Endothelial cell of umbilical vein (primary cell): Measurements from ENCODE around the gene ADAMTSL5. TPM values are rescaled to one million over a fixed set of nuclear protein-coding genes. Genes with fewer than 3 reads are reported as not detected.

ENCODE experiments used
- BruUV-seq: library from RNA; stranded (reverse); fragments of 400-500 nt; replicated peaks from 2 replicates; lab custom pipeline; 2021; lab: Mats Ljungman, UMichigan
- CTCF ChIA-PET: fragments of 300-600, 350-600 bp; sonication (Branson Sonifier 250); formaldehyde crosslinking; loops from one replicate; lab custom pipeline; 2021; ENCODE audit warnings: antibody characterized with exemption, inconsistent platforms; lab: Charles Lee
- POLR2A ChIA-PET: fragments of 300-600, 350-600 bp; sonication (Branson Sonifier 250); formaldehyde crosslinking; loops from one replicate; lab custom pipeline; 2021; ENCODE audit warnings: antibody characterized with exemption, inconsistent platforms; lab: Charles Lee
- DNase-seq: peaks from one replicate; pipeline ENCODE4 v3.0.0-alpha.2; 2011; ENCODE audit warnings: low read depth, low spot score
- FAIRE-seq: peaks from 2 replicates; lab custom pipeline; 2011; peaks lifted over from hg19 to GRCh38; lab: Jason Lieb, UNC
- H2AFZ ChIP-seq: 2 replicates; pipeline ENCODE4 v1.6.0; 2012; ENCODE audit warnings: low read depth, low read length, control low read depth, inconsistent platforms
- H3K27ac ChIP-seq: 2 replicates; pipeline ENCODE4 v1.5.1; 2011; ENCODE audit warnings: low read depth, mild to moderate bottlenecking, control low read depth, low read length, moderate library complexity; ENCODE audit not compliant: insufficient read depth
- H3K27me3 ChIP-seq, 2 experiments: 2 replicates each; pipeline versions ENCODE4 v1.6.0 to v1.6.1; 2011; ENCODE audit warnings: low read length in 2 of 2, mixed read lengths in 1 of 2; ENCODE audit not compliant: control insufficient read depth in 2 of 2, insufficient read depth in 2 of 2
- H3K36me3 ChIP-seq, 2 experiments: 2 replicates in 1 of 2; 3 replicates in 1 of 2; pipeline ENCODE4 v1.5.1; 2011; ENCODE audit warnings: low read length in 2 of 2, mild to moderate bottlenecking in 1 of 2, moderate library complexity in 1 of 2; ENCODE audit not compliant: control insufficient read depth in 2 of 2, insufficient read depth in 2 of 2; ENCODE audit errors: extremely low read depth in 1 of 2
- H3K4me1 ChIP-seq: 3 replicates; pipeline ENCODE4 v1.5.1; 2011; ENCODE audit warnings: mild to moderate bottlenecking, low read length; ENCODE audit not compliant: control insufficient read depth, insufficient read depth; ENCODE audit errors: extremely low read depth
- H3K4me2 ChIP-seq: 2 replicates; pipeline ENCODE4 v1.6.1; 2011; ENCODE audit warnings: low read length, control low read depth, mixed read lengths; ENCODE audit not compliant: insufficient read depth
- H3K4me3 ChIP-seq, 3 experiments: fragments of 200-600 bp in 1 of 3; sonication (generic), shearing (Covaris generic) in 1 of 3; replicated peaks in 1 of 3; 2 replicates each; pipeline ENCODE4 v1.5.1; 2011 to 2016; ENCODE audit warnings: control low read depth in 3 of 3, low read length in 3 of 3, mild to moderate bottlenecking in 2 of 3, inconsistent platforms in 1 of 3, low read depth in 1 of 3, moderate library complexity in 1 of 3; ENCODE audit not compliant: insufficient read depth in 1 of 3
- H3K79me2 ChIP-seq: 2 replicates; pipeline ENCODE4 v1.6.0; 2012; ENCODE audit warnings: low read length, inconsistent platforms; ENCODE audit not compliant: control insufficient read depth, insufficient read depth
- H3K9ac ChIP-seq: replicated peaks from 2 replicates; pipeline ENCODE3; 2011; ENCODE audit warnings: low read length, control low read depth; ENCODE audit not compliant: insufficient read depth; ENCODE audit errors: extremely low read depth
- H3K9me1 ChIP-seq: replicated peaks from 3 replicates; pipeline ENCODE4 v1.6.0; 2011; ENCODE audit warnings: mild to moderate bottlenecking, low read length; ENCODE audit not compliant: control insufficient read depth, insufficient read depth; ENCODE audit errors: extremely low read depth
- H3K9me3 ChIP-seq: replicated peaks from 2 replicates; pipeline ENCODE4 v1.5.1; 2012; ENCODE audit warnings: low read length, inconsistent platforms; ENCODE audit not compliant: control insufficient read depth, insufficient read depth
- H4K20me1 ChIP-seq: replicated peaks from 2 replicates; pipeline ENCODE3; 2011; ENCODE audit warnings: mild to moderate bottlenecking, low read length; ENCODE audit not compliant: control insufficient read depth, insufficient read depth; ENCODE audit errors: extremely low read depth
- EZH2 ChIP-seq: IDR thresholded peaks from 2 replicates; pipeline ENCODE4 v1.6.1; 2012; ENCODE audit warnings: borderline replicate concordance, low read depth, mild to moderate bottlenecking, moderate library complexity, low read length, inconsistent platforms; ENCODE audit not compliant: severe bottlenecking
- FOS ChIP-seq: IDR thresholded peaks from 2 replicates; pipeline ENCODE4 v1.6.1; 2011; ENCODE audit warnings: mild to moderate bottlenecking, low read length, moderate library complexity, borderline replicate concordance; ENCODE audit not compliant: insufficient read depth
- MYC ChIP-seq: IDR thresholded peaks from one replicate; pipeline ENCODE4 v1.6.1; 2011; ENCODE audit warnings: mild to moderate bottlenecking, low read depth, low read length
- POLR2A ChIP-seq: IDR thresholded peaks from 2 replicates; pipeline ENCODE4 v1.6.1; 2012; ENCODE audit warnings: low read depth, mild to moderate bottlenecking, control low read depth, low read length
- POLR2AphosphoS5 ChIP-seq: IDR thresholded peaks from 2 replicates; pipeline ENCODE4 v1.6.1; 2012; ENCODE audit warnings: low read depth, mild to moderate bottlenecking, control low read depth, low read length, moderate library complexity; ENCODE audit not compliant: insufficient read depth
- dilution Hi-C: fragments of 300-500 bp; cut with MboI; formaldehyde crosslinking; loops from one replicate; pipeline ENCODE4 v1.15.0; 2019; ENCODE audit warnings: low sequenced_read_pairs; ENCODE audit not compliant: extremely low pct_ligation_motif_present
- intact Hi-C: fragments of 100-400 bp; cut with micrococcal nuclease; formaldehyde crosslinking; loops from one replicate; pipeline ENCODE4 v1.10.0; 2022
- polyA plus RNA-seq, 4 experiments: library from polyadenylated mRNA; depleted of rRNA in 3 of 4; stranded (reverse) in 3 of 4; unstranded in 1 of 4; fragments of >200 nt; gene quantifications; 2 replicates each; pipeline versions ENCODE4 v1.2.1 to v1.2.3, GENCODE V29; 2011 to 2012; ENCODE audit warnings: missing spikeins in 1 of 4
- total RNA-seq: library from RNA; stranded (reverse); gene quantifications from 2 replicates; pipeline ENCODE4 v1.2.3, GENCODE V29; 2021
- TF ChIP-seq, protein P1 (sequence below), 2 donors: IDR thresholded peaks; 1 replicate in 1 of 2; 2 replicates in 1 of 2; pipeline ENCODE4 v1.5.1; 2011; ENCODE audit warnings: low read length in 2 of 2, mild to moderate bottlenecking in 2 of 2, moderate library complexity in 2 of 2, control low read depth in 1 of 2, inconsistent platforms in 1 of 2, low read depth in 1 of 2; ENCODE audit not compliant: insufficient read depth in 1 of 2; ENCODE audit errors: extremely low read depth in 1 of 2
- TF ChIP-seq, protein P2 (sequence below): IDR thresholded peaks from 2 replicates; pipeline ENCODE4 v1.6.1; 2011; ENCODE audit not compliant: insufficient read depth, insufficient read length

ADAMTSL5 gene
- total and polyA plus RNA-seq, 2 donors (not counting 3 experiments of a cell fraction or from before 2014, with no cell fraction given) = 0.07 TPM; not detected in 1

DNA sequence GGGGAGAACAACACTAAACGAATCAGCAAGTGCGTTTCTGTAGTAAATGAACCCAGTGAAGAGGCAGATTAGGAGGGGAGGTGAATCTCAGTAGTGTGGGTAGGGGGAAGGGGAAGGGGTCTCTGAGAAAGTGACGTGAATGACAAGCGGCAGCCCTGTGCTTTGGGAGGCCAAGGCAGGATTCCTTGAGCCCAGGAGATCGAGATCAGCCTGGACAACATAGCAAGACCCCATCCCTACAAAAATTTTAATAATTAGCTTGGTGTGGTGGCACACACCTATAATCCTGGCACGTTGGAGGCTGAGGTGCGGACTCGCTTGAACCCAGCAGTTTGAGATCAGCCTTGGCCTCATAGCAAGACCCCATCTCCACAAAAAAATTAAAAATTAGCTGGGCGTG is 19.2 kb upstream of the ADAMTSL5 start:
- no peak overlapping the region for H2AFZ ChIP-seq
- H3K27me3 ChIP-seq = no peaks in the 10 kb centered on the region
- FAIRE-seq (no peak), DNase-seq (no peak)
- no peaks in the 10 kb centered on the region for H3K4me1 ChIP-seq
- no peak for TF ChIP-seq MYC
- TF ChIP-seq, protein P1, sequence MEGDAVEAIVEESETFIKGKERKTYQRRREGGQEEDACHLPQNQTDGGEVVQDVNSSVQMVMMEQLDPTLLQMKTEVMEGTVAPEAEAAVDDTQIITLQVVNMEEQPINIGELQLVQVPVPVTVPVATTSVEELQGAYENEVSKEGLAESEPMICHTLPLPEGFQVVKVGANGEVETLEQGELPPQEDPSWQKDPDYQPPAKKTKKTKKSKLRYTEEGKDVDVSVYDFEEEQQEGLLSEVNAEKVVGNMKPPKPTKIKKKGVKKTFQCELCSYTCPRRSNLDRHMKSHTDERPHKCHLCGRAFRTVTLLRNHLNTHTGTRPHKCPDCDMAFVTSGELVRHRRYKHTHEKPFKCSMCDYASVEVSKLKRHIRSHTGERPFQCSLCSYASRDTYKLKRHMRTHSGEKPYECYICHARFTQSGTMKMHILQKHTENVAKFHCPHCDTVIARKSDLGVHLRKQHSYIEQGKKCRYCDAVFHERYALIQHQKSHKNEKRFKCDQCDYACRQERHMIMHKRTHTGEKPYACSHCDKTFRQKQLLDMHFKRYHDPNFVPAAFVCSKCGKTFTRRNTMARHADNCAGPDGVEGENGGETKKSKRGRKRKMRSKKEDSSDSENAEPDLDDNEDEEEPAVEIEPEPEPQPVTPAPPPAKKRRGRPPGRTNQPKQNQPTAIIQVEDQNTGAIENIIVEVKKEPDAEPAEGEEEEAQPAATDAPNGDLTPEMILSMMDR (IDR thresholded peaks at IDR 0.05; ENCODE audit: extremely low read depth in 1 of 2, insufficient read depth in 1 of 2, low read depth in 1 of 2, low read length in 2 of 2) = no peak
- TF ChIP-seq, protein P2, sequence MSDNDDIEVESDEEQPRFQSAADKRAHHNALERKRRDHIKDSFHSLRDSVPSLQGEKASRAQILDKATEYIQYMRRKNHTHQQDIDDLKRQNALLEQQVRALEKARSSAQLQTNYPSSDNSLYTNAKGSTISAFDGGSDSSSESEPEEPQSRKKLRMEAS = no peak
- no peak for TF ChIP-seq POLR2A
- TF ChIP-seq POLR2AphosphoS5 = no peak
- TF ChIP-seq FOS = no peak
- TF ChIP-seq EZH2 = no peak
- H3K9me3 ChIP-seq = no peaks in the 10 kb centered on the region
- H3K27ac ChIP-seq = no peak overlapping the region
- no peak overlapping the region for H3K4me2 ChIP-seq
- CTCF ChIA-PET = interaction anchor here (2.7 kb wide), 1 partner anchor 14 kb away, joined by 17 read pairs; no protein-coding TSS in a partner anchor
- POLR2A ChIA-PET = no interaction called here
- no peaks in the 10 kb centered on the region for H3K9me1 ChIP-seq
- no peaks in the 10 kb centered on the region for H3K36me3 ChIP-seq
- no peaks in the 10 kb centered on the region for H3K79me2 ChIP-seq
- BruUV-seq = no TSS peak
- dilution Hi-C loops = no loop called here
- H3K4me3 ChIP-seq = no peak overlapping the region
- no peak overlapping the region for H3K9ac ChIP-seq
- H4K20me1 ChIP-seq = no peaks in the 10 kb centered on the region
- intact Hi-C loops = no loop called here
